IMR-90 (cell line): ENCODE results near the gene CCDC179. TPM values are rescaled to one million over a fixed set of nuclear protein-coding genes. Genes with fewer than 3 reads are reported as not detected.
A peak's percentile ranks its signal among the peaks of the same experiment; 100 is the strongest.

ENCODE experiments used
- ATAC-seq: fragments of 200-7000 bp; cut with Tn5 transposase; 2 replicates; pipeline ENCODE4 v1.9.1; 2020; ENCODE audit warnings: low read depth, mild to moderate bottlenecking, moderate library complexity
- BruUV-seq: library from RNA; stranded (reverse); fragments of 400-500 nt; replicated peaks from 2 replicates; lab custom pipeline; 2021; lab: Mats Ljungman, UMichigan
- CTCF ChIA-PET: fragments of 300-600 bp; formaldehyde crosslinking; extraction: SDS; loops from one replicate; lab custom pipeline; 2021; ENCODE audit warnings: antibody characterized with exemption; lab: Yijun Ruan, JAX
- POLR2A ChIA-PET: fragments of 300-600 bp; sonication (Branson Sonifier 250); formaldehyde crosslinking; loops from one replicate; lab custom pipeline; 2022; ENCODE audit warnings: antibody characterized with exemption; ENCODE audit not compliant: unreplicated experiment; lab: Charles Lee
- DNase-seq: peaks from one replicate; pipeline ENCODE4 v3.0.0; 2013
- H2AFZ ChIP-seq: replicated peaks from 2 replicates; pipeline ENCODE3; 2013; ENCODE audit warnings: low read length, mild to moderate bottlenecking; ENCODE audit not compliant: poor library complexity
- H2AK5ac ChIP-seq: 2 replicates; pipeline ENCODE4 v1.6.1; 2013; ENCODE audit warnings: low read depth, low read length, inconsistent platforms
- H2AK9ac ChIP-seq: replicated peaks from 2 replicates; pipeline ENCODE3; 2013; ENCODE audit warnings: mild to moderate bottlenecking, low read depth, low read length, moderate library complexity; ENCODE audit not compliant: poor library complexity
- H2BK120ac ChIP-seq: 2 replicates; pipeline ENCODE4 v1.6.1; 2013; ENCODE audit warnings: low read depth, low read length, inconsistent platforms
- H2BK15ac ChIP-seq: 3 replicates; pipeline ENCODE4 v1.6.1; 2013; ENCODE audit warnings: low read depth, low read length, inconsistent platforms
- H2BK20ac ChIP-seq: 2 replicates; pipeline ENCODE4 v1.6.1; 2013; ENCODE audit warnings: low read depth, mild to moderate bottlenecking, inconsistent platforms, low read length, moderate library complexity
- H2BK5ac ChIP-seq: 2 replicates; pipeline ENCODE4 v1.6.1; 2013; ENCODE audit warnings: mild to moderate bottlenecking, low read depth, low read length, inconsistent platforms; ENCODE audit not compliant: poor library complexity, severe bottlenecking
- H3K14ac ChIP-seq: replicated peaks from 2 replicates; pipeline ENCODE4 v1.6.1; 2013; ENCODE audit warnings: low read depth, low read length, inconsistent platforms
- H3K18ac ChIP-seq: 2 replicates; pipeline ENCODE4 v1.6.1; 2013; ENCODE audit warnings: low read depth, low read length, control low read depth
- H3K23ac ChIP-seq: 2 replicates; pipeline ENCODE4 v1.6.1; 2013; ENCODE audit warnings: low read depth, low read length, inconsistent platforms
- H3K27ac ChIP-seq: 2 replicates; pipeline ENCODE4 v1.5.1; 2013; ENCODE audit warnings: mild to moderate bottlenecking, control low read depth, low read length; ENCODE audit not compliant: insufficient read depth
- H3K27me3 ChIP-seq: 2 replicates; pipeline ENCODE4 v1.6.1; 2013; ENCODE audit warnings: low read length; ENCODE audit not compliant: control insufficient read depth, insufficient read depth
- H3K36me3 ChIP-seq: 2 replicates; pipeline ENCODE4 v1.6.1; 2013; ENCODE audit warnings: low read length, mixed read lengths; ENCODE audit not compliant: control insufficient read depth, insufficient read depth
- H3K4ac ChIP-seq: 2 replicates; pipeline ENCODE4 v1.6.1; 2013; ENCODE audit warnings: low read depth, low read length, inconsistent platforms
- H3K4me1 ChIP-seq: 2 replicates; pipeline ENCODE4 v1.6.1; 2013; ENCODE audit warnings: low read length, mixed read lengths; ENCODE audit not compliant: control insufficient read depth, insufficient read depth
- H3K4me2 ChIP-seq: 2 replicates; pipeline ENCODE4 v1.6.1; 2013; ENCODE audit warnings: low read depth, mild to moderate bottlenecking, control low read depth, low read length, moderate library complexity
- H3K4me3 ChIP-seq: 2 replicates; pipeline ENCODE4 v1.5.1; 2013; ENCODE audit warnings: low read depth, mild to moderate bottlenecking, control low read depth, low read length, moderate library complexity; ENCODE audit not compliant: insufficient read depth
- H3K56ac ChIP-seq: 2 replicates; pipeline ENCODE4 v1.6.1; 2013; ENCODE audit warnings: low read length, inconsistent platforms; ENCODE audit not compliant: insufficient read depth; ENCODE audit errors: extremely low read depth
- H3K79me1 ChIP-seq, 2 experiments: 2 replicates each; pipeline ENCODE4 v1.6.1; 2013; ENCODE audit warnings: low read length in 2 of 2, inconsistent platforms in 1 of 2, low read depth in 1 of 2
- H3K9ac ChIP-seq: 2 replicates; pipeline ENCODE4 v1.6.1; 2013; ENCODE audit warnings: low read depth, low read length, control low read depth
- H3K9me1 ChIP-seq: 2 replicates; pipeline ENCODE4 v1.6.1; 2013; ENCODE audit warnings: low read length, inconsistent platforms; ENCODE audit not compliant: insufficient read depth
- H3K9me3 ChIP-seq: 2 replicates; pipeline ENCODE4 v1.6.1; 2013; ENCODE audit warnings: low read length; ENCODE audit not compliant: control insufficient read depth, insufficient read depth
- H4K20me1 ChIP-seq: 2 replicates; pipeline ENCODE4 v1.6.1; 2013; ENCODE audit warnings: low read length, inconsistent platforms; ENCODE audit not compliant: insufficient read depth
- H4K5ac ChIP-seq: 2 replicates; pipeline ENCODE4 v1.6.1; 2013; ENCODE audit warnings: mild to moderate bottlenecking, low read depth, low read length, control low read depth
- H4K8ac ChIP-seq, 2 experiments: 2 replicates each; pipeline ENCODE4 v1.6.1; 2013; ENCODE audit warnings: low read depth in 2 of 2, low read length in 2 of 2, control low read depth in 1 of 2, inconsistent platforms in 1 of 2
- H4K91ac ChIP-seq: 2 replicates; pipeline ENCODE4 v1.6.1; 2013; ENCODE audit warnings: low read depth, low read length, inconsistent platforms; ENCODE audit not compliant: insufficient read depth
- CEBPB ChIP-seq: IDR thresholded peaks from 2 replicates; pipeline ENCODE4 v1.6.1; 2012; ENCODE audit warnings: low read depth, low read length, improper control_type of control experiment
- FOS ChIP-seq: fragments of 150-350 bp; IDR thresholded peaks from 2 replicates; pipeline ENCODE4 v1.6.1; 2016; ENCODE audit warnings: low read depth, low read length
- MAFK ChIP-seq: IDR thresholded peaks from 2 replicates; pipeline ENCODE4 v1.6.1; 2012; ENCODE audit warnings: low read depth, low read length, improper control_type of control experiment
- RAD21 ChIP-seq: IDR thresholded peaks from 2 replicates; pipeline ENCODE4 v1.6.1; 2012; ENCODE audit warnings: low read length, improper control_type of control experiment
- RCOR1 ChIP-seq: IDR thresholded peaks from 2 replicates; pipeline ENCODE4 v1.6.1; 2012; ENCODE audit warnings: mild to moderate bottlenecking, low read length, improper control_type of control experiment; ENCODE audit not compliant: insufficient replicate concordance
- RFX5 ChIP-seq: IDR thresholded peaks from 2 replicates; pipeline ENCODE4 v1.8.0; 2012; ENCODE audit warnings: low read depth, mild to moderate bottlenecking, low read length, moderate library complexity
- WGBS, 2 experiments: methylation state at CpG; one replicate each; pipeline versions ENCODE4 v1.1.5 to v1.1.7; 2013; ENCODE audit warnings: missing lambda C conversion rate in 2 of 2; ENCODE audit not compliant: insufficient read length in 1 of 2; ENCODE audit errors: extremely low coverage in 2 of 2; 5-methylcytosine and 5-hydroxymethylcytosine counted together
- dilution Hi-C: fragments of 300-500 bp; cut with HindIII; formaldehyde crosslinking; loops from one replicate; pipeline ENCODE4 v1.14.3; 2018; ENCODE audit warnings: low sequenced_read_pairs; ENCODE audit not compliant: unreplicated experiment
- in situ Hi-C: fragments of 300-500 bp; cut with MboI; formaldehyde crosslinking; loops from 3 replicates; pipeline ENCODE4 v1.14.3; 2019; ENCODE audit warnings: low sequenced_read_pairs, inconsistent platforms, mixed read lengths
- intact Hi-C: fragments of 100-400 bp; cut with micrococcal nuclease; formaldehyde crosslinking; loops from 2 replicates; pipeline ENCODE4 v1.10.0; 2022
- polyA plus RNA-seq, 3 experiments: library from polyadenylated mRNA; depleted of rRNA; stranded (reverse); fragments of >200 nt; gene quantifications; 2 replicates each; pipeline ENCODE4 v1.2.3, GENCODE V29; 2012; ENCODE audit warnings: low replicate concordance in 1 of 3
- total RNA-seq: library from RNA; depleted of rRNA; stranded (reverse); fragments of >200 nt; gene quantifications from 2 replicates; pipeline ENCODE4 v1.2.3, GENCODE V29; 2012

Gene CCDC179
- total and polyA plus RNA-seq, 2 of the 4 experiments (the other 2 are of a cell fraction) = not detected

DNA sequence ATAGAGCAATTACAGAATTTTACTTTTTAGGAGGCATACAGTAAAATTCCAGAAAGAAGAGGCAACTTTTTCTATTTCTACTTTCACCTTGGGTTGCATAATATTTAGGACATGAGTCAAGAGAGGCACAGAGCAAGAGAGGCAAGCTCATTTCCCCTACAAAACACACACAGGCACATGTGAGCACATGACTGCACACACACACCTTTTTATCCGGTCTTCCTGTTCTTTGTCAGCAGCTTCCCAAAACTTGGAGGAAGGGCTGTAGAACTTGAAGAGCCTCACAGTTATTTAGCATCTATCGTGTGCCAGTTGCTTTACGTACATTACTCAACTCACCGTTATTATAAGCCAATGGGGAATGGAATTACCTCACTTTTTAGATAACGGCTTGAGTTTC, 37.8 kb upstream of the CCDC179 start:
- CTCF ChIA-PET = no interaction called here
- H3K23ac ChIP-seq = no peak overlapping the region
- no peak overlapping the region for H3K4me3 ChIP-seq
- in situ Hi-C loops (loop anchor here (25.0 kb wide), 1 partner anchor 1489 kb away; no protein-coding TSS in a partner anchor), intact Hi-C loops (no loop called here), dilution Hi-C loops (no loop called here)
- H4K20me1 ChIP-seq = no peaks in the 10 kb centered on the region
- no peak overlapping the region for H4K91ac ChIP-seq
- H3K27me3 ChIP-seq = no peaks in the 10 kb centered on the region
- H3K4ac ChIP-seq = no peak overlapping the region
- H3K36me3 ChIP-seq = no peaks in the 10 kb centered on the region
- TF ChIP-seq MAFK (no peak), CEBPB (0 out of 2 replicates have a peak, but pooled peaks have one; percentile 23), RAD21 (no peak), RCOR1 (no peak), RFX5 (no peak), FOS (no peak)
- H3K4me2 ChIP-seq = no peak overlapping the region
- H3K27ac ChIP-seq = no peak overlapping the region
- no CpG with 5 or more reads among the region's 5 CpGs for WGBS, 2 experiments
- ATAC-seq = no peak
- H3K56ac ChIP-seq = no peak overlapping the region
- no peak for DNase-seq
- H3K14ac ChIP-seq = no peak overlapping the region
- no peak overlapping the region for H2AK5ac ChIP-seq
- no peaks in the 10 kb centered on the region; the same call in 1 of the 2 replicates for H3K9me3 ChIP-seq
- H2BK15ac ChIP-seq = no peak overlapping the region
- no peak overlapping the region for H3K9ac ChIP-seq
- no peak overlapping the region for H3K18ac ChIP-seq
- H4K8ac ChIP-seq = no peak overlapping the region
- H2BK20ac ChIP-seq = no peak overlapping the region
- no peak overlapping the region for H4K5ac ChIP-seq
- POLR2A ChIA-PET = no interaction called here
- no peak overlapping the region for H2AK9ac ChIP-seq
- H3K79me1 ChIP-seq = no peaks in the 10 kb centered on the region
- BruUV-seq = no TSS peak
- H2BK120ac ChIP-seq = no peak overlapping the region
- no peaks in the 10 kb centered on the region for H3K9me1 ChIP-seq
- peaks cover 1% of the 10 kb centered on the region; the same call in 1 of the 2 replicates for H3K4me1 ChIP-seq
- no peak overlapping the region for H2AFZ ChIP-seq
- H2BK5ac ChIP-seq = no peak overlapping the region
